Erythroblast (primary cell): ENCODE measurements around the gene HMGXB3.

Source experiments
- GATA1 ChIP-seq: IDR thresholded peaks from 2 replicates; pipeline ENCODE4 v1.6.1; 2011; ENCODE audit warnings: low read depth, mild to moderate bottlenecking, control low read depth, low read length, moderate library complexity
- POLR2A ChIP-seq: IDR thresholded peaks from 2 replicates; pipeline ENCODE4 v1.6.1; 2011; ENCODE audit warnings: mild to moderate bottlenecking, low read length

GRCh38 chr5:149956685-149957084 lies 43.9 kb upstream of the HMGXB3 start:
- TF ChIP-seq POLR2A: no peak
- no peak for TF ChIP-seq GATA1
